Measurements from ENCODE around the gene ZMYND19. TPM values are rescaled to one million over a fixed set of nuclear protein-coding genes. Genes with fewer than 3 reads are reported as not detected.

The ZMYND19 gene
- total RNA-seq, 6 donors from 2014 or later, result 10.2 to 28.3 (median 20.9) TPM

- H3K36me3 ChIP-seq, result peaks cover 12 to 27% (median 26%) of the 10 kb centered on the region in 4 donors
- DNase-seq (no peak), ATAC-seq (ENCODE audit: low FRiP score in 2 of 2) (no peak)
- no peak overlapping the region for H3K4me3 ChIP-seq
- H3K27ac ChIP-seq, result peak overlapping the region; percentile 87 to 94 (median 90)
- TF ChIP-seq EP300 (IDR thresholded peaks at IDR 0.05), result no peak
- TF ChIP-seq POLR2AphosphoS5 (IDR thresholded peaks at IDR 0.05), result no peak
- TF ChIP-seq CTCF (IDR thresholded peaks at IDR 0.05), result no peak
- no peak for TF ChIP-seq POLR2A (IDR thresholded peaks at IDR 0.05)
- WGBS, 2 donors, result 83 to 87% methylated on average over 4 to 6 of the region's 6 CpGs
- peaks cover 51 to 83% (median 61%) of the 10 kb centered on the region in 4 donors for H3K4me1 ChIP-seq
- H3K27me3 ChIP-seq, result no peaks in the 10 kb centered on the region
- H3K9me3 ChIP-seq, result no peaks in the 10 kb centered on the region
These were observed 20.6 kb upstream of the ZMYND19 start for GRCh38 chr9:137610944-137611343.

GRCh38 chr9:137607141-137607857 is 17.0 kb upstream of the ZMYND19 start:
- Histone ChIP-seq H3K4me1 (peaks cover 41 to 79% (median 56%) of the 10 kb centered on the region in 4 donors), H3K36me3 (no peaks in the 10 kb centered on the region), H3K27me3 (no peaks in the 10 kb centered on the region), H3K27ac (peak overlapping the region; percentile 90 to 96 (median 94)), H3K9me3 (no peaks in the 10 kb centered on the region), H3K4me3 (peak overlapping the region in 3 of 4 donors; percentile 87 to 96 (median 94))
- DNase-seq (peak; percentile 43 to 52), ATAC-seq (ENCODE audit: low FRiP score in 2 of 2) (no peak)
- TF ChIP-seq POLR2A (IDR thresholded peaks at IDR 0.05) (no peak), EP300 (IDR thresholded peaks at IDR 0.05) (no peak), POLR2AphosphoS5 (IDR thresholded peaks at IDR 0.05) (no peak), CTCF (IDR thresholded peaks at IDR 0.05) (no peak)
- 25 to 30% methylated on average over 9 to 16 of the region's 17 CpGs for WGBS, 2 donors

GRCh38 chr9:137606734-137607138 is 16.4 kb upstream of the ZMYND19 start:
- Histone ChIP-seq H3K27ac (peak overlapping the region; percentile 90 to 96 (median 94)), H3K4me3 (peak overlapping the region; percentile 79 to 96 (median 90)), H3K27me3 (no peaks in the 10 kb centered on the region), H3K9me3 (no peaks in the 10 kb centered on the region), H3K36me3 (no peaks in the 10 kb centered on the region), H3K4me1 (peaks cover 36 to 73% (median 50%) of the 10 kb centered on the region in 4 donors)
- 20 to 32% methylated on average over 4 to 13 of the region's 13 CpGs for WGBS, 2 donors
- ATAC-seq (ENCODE audit: low FRiP score in 2 of 2) (peak in 1 of 2 donors; percentile 1), DNase-seq (peak; percentile 47 to 85)
- no peak for TF ChIP-seq EP300 (IDR thresholded peaks at IDR 0.05)

GRCh38 chr9:137606005-137606621 is 15.8 kb upstream of the ZMYND19 start:
- ATAC-seq (ENCODE audit: low FRiP score in 2 of 2) (peak in 1 of 2 donors; percentile 2), DNase-seq (peak; percentile 59 to 93)
- Histone ChIP-seq H3K27me3 (no peaks in the 10 kb centered on the region), H3K4me1 (peaks cover 30 to 67% (median 44%) of the 10 kb centered on the region in 4 donors), H3K9me3 (no peaks in the 10 kb centered on the region), H3K4me3 (peak overlapping the region; percentile 79 to 96 (median 90)), H3K27ac (peak overlapping the region; percentile 90 to 96 (median 94)), H3K36me3 (no peaks in the 10 kb centered on the region)
- TF ChIP-seq POLR2AphosphoS5 (IDR thresholded peaks at IDR 0.05) (no peak), CTCF (IDR thresholded peaks at IDR 0.05) (no peak), EP300 (IDR thresholded peaks at IDR 0.05) (no peak), POLR2A (IDR thresholded peaks at IDR 0.05) (no peak)
- 5% methylated on average over 8 of the region's 57 CpGs; no CpG with 5 or more reads in 1 of the 2 donors for WGBS, 2 donors
